Liver (tissue), 9 donors: Measurements from ENCODE around the gene ORAI2. TPM values are rescaled to one million over a fixed set of nuclear protein-coding genes. Genes with fewer than 3 reads are reported as not detected.
A peak's percentile ranks its signal among the peaks of the same experiment; 100 is the strongest.

Experiments
- DNase-seq: peaks from one replicate; pipeline ENCODE4 v3.0.0-alpha.2; 2017; ENCODE audit warnings: low spot score
- H3K27ac ChIP-seq, 2 donors: one replicate each; pipeline ENCODE4 v1.7.0; 2013; ENCODE audit warnings: inconsistent platforms in 2 of 2, low read length in 2 of 2, control low read depth in 1 of 2, low read depth in 1 of 2, mild to moderate bottlenecking in 1 of 2
- H3K27me3 ChIP-seq, 4 donors: one replicate each; pipeline versions ENCODE4 v1.6.1 to v1.7.0; 2013; ENCODE audit warnings: low read length in 3 of 4, inconsistent platforms in 1 of 4, mild to moderate bottlenecking in 1 of 4, moderate library complexity in 1 of 4; ENCODE audit not compliant: control insufficient read depth in 4 of 4, insufficient read depth in 4 of 4
- H3K36me3 ChIP-seq, 4 donors: one replicate each; pipeline versions ENCODE4 v1.6.1 to v1.7.0; 2013; ENCODE audit warnings: low read length in 3 of 4, mild to moderate bottlenecking in 3 of 4, low read depth in 1 of 4, moderate library complexity in 1 of 4; ENCODE audit not compliant: control insufficient read depth in 4 of 4, insufficient read depth in 3 of 4
- H3K4me1 ChIP-seq, 4 donors: one replicate each; pipeline versions ENCODE4 v1.6.1 to v1.7.0; 2013; ENCODE audit warnings: low read length in 3 of 4, mild to moderate bottlenecking in 3 of 4, moderate library complexity in 1 of 4; ENCODE audit not compliant: control insufficient read depth in 4 of 4, insufficient read depth in 4 of 4
- H3K4me3 ChIP-seq, 3 donors: one replicate each; pipeline versions ENCODE4 v1.6.1 to v1.7.0; 2013; ENCODE audit warnings: low read length in 3 of 3, control low read depth in 1 of 3, low read depth in 1 of 3, mild to moderate bottlenecking in 1 of 3
- H3K9ac ChIP-seq, 2 donors: one replicate each; pipeline ENCODE4 v1.7.0; 2013; ENCODE audit warnings: low read length in 2 of 2, mild to moderate bottlenecking in 2 of 2, moderate library complexity in 2 of 2, control low read depth in 1 of 2, low read depth in 1 of 2
- H3K9me3 ChIP-seq, 4 donors: one replicate each; pipeline versions ENCODE4 v1.6.1 to v1.7.0; 2013; ENCODE audit warnings: low read length in 3 of 4; ENCODE audit not compliant: control insufficient read depth in 4 of 4
- CTCF ChIP-seq: fragments of 150-350 bp; IDR thresholded peaks from 2 replicates; pipeline ENCODE4 v1.5.1; 2017; ENCODE audit warnings: improper control_type of control experiment, low read depth, low read length; ENCODE audit not compliant: missing input control
- JUND ChIP-seq, 2 donors: IDR thresholded peaks; 2 replicates each; pipeline ENCODE4 v1.6.1; 2016; ENCODE audit warnings: antibody characterized with exemption in 2 of 2
- MAX ChIP-seq: IDR thresholded peaks from 2 replicates; pipeline ENCODE4 v1.6.1; 2016; ENCODE audit warnings: antibody characterized with exemption
- RAD21 ChIP-seq, 2 donors: IDR thresholded peaks; 2 replicates each; pipeline ENCODE4 v1.6.1; 2016; ENCODE audit warnings: antibody characterized with exemption in 2 of 2, mild to moderate bottlenecking in 2 of 2
- RXRA ChIP-seq, 2 donors: IDR thresholded peaks; 2 replicates each; pipeline ENCODE4 v1.6.1; 2017 to 2018; ENCODE audit warnings: antibody characterized with exemption in 2 of 2, mild to moderate bottlenecking in 1 of 2
- SP1 ChIP-seq: IDR thresholded peaks from 2 replicates; pipeline ENCODE4 v1.6.1; 2018; ENCODE audit warnings: antibody characterized with exemption, mild to moderate bottlenecking
- TAF1 ChIP-seq: conservative IDR thresholded peaks from 2 replicates; pipeline ENCODE4 v1.6.1; 2016; ENCODE audit warnings: antibody characterized with exemption, mild to moderate bottlenecking
- ZBTB33 ChIP-seq: IDR thresholded peaks from 2 replicates; pipeline ENCODE4 v1.6.1; 2016; ENCODE audit warnings: antibody characterized with exemption
- WGBS: extraction: QIAGEN DNeasy Blood & Tissue Kit; methylation state at CpG from one replicate; pipeline ENCODE4 v1.1.7; 2013; 5-methylcytosine and 5-hydroxymethylcytosine counted together
- polyA plus RNA-seq, 2 donors: library from polyadenylated mRNA; stranded (reverse) in 1 of 2; unstranded in 1 of 2; fragments of 200-250 nt in 1 of 2; fragments of >200 nt in 1 of 2; fragmentation: Nextera tagmentation in 1 of 2; extraction: Ambion mirVana in 1 of 2; gene quantifications; one replicate each; pipeline versions ENCODE4 v1.2.1 to v1.2.3, GENCODE V29; 2013 to 2015
- total RNA-seq, 2 donors: library from RNA; depleted of rRNA; stranded (reverse); fragments of >200 nt; gene quantifications; one replicate each; pipeline ENCODE4 v1.2.3, GENCODE V29; 2014
- donor health status: healthy.
- donor health status: healthy.
- donor health status: healthy.
- donor health status: healthy.
- donor health status: healthy.

ORAI2 gene
- total and polyA plus RNA-seq, 4 donors: 1.3 to 10.3 (median 4.8) TPM

- H3K36me3 ChIP-seq: peaks cover 0 to 2% (median 0%) of the 10 kb centered on the region in 4 donors
- no peak overlapping the region for H3K4me3 ChIP-seq
- H3K9me3 ChIP-seq: no peaks in the 10 kb centered on the region
- no peak for TF ChIP-seq JUND (IDR thresholded peaks at IDR 0.05)
- 88% methylated on average over 14 of the region's 14 CpGs for WGBS
- no peaks in the 10 kb centered on the region for H3K4me1 ChIP-seq
- H3K27me3 ChIP-seq: no peaks in the 10 kb centered on the region
- H3K27ac ChIP-seq: no peak overlapping the region
- DNase-seq: no peak
- H3K9ac ChIP-seq: no peak overlapping the region
Observed at GRCh38 chr7:102447311-102447710, 13.9 kb downstream of the ORAI2 start.

GRCh38 chr7:102449136-102449535 lies 15.8 kb downstream of the ORAI2 start:
- Histone ChIP-seq H3K4me1 (no peaks in the 10 kb centered on the region), H3K9me3 (no peaks in the 10 kb centered on the region), H3K27me3 (no peaks in the 10 kb centered on the region), H3K27ac (no peak overlapping the region), H3K4me3 (no peak overlapping the region), H3K36me3 (peaks cover 0 to 2% (median 0%) of the 10 kb centered on the region in 4 donors), H3K9ac (no peak overlapping the region)
- no peak for DNase-seq
- TF ChIP-seq RAD21 (IDR thresholded peaks at IDR 0.05): no peak
- TF ChIP-seq MAX: no peak
- no peak for TF ChIP-seq ZBTB33
- no peak for TF ChIP-seq CTCF
- no peak for TF ChIP-seq RXRA (IDR thresholded peaks at IDR 0.05)
- no peak for TF ChIP-seq TAF1
- TF ChIP-seq SP1: no peak
- 95% methylated on average over 15 of the region's 15 CpGs for WGBS

GRCh38 chr7:102450242-102450641 lies 16.9 kb downstream of the ORAI2 start:
- H3K27ac ChIP-seq: no peak overlapping the region
- no peak overlapping the region for H3K4me3 ChIP-seq
- H3K36me3 ChIP-seq: peaks cover 0 to 2% (median under 1%) of the 10 kb centered on the region in 4 donors
- TF ChIP-seq CTCF: no peak
- TF ChIP-seq RXRA (IDR thresholded peaks at IDR 0.05): no peak
- TF ChIP-seq RAD21 (IDR thresholded peaks at IDR 0.05): peak in 1 of 2 donors; percentile 49
- no peaks in the 10 kb centered on the region for H3K4me1 ChIP-seq
- WGBS: 81% methylated on average over 6 of the region's 6 CpGs
- no peak overlapping the region for H3K9ac ChIP-seq
- no peaks in the 10 kb centered on the region for H3K9me3 ChIP-seq
- DNase-seq: no peak
- H3K27me3 ChIP-seq: no peaks in the 10 kb centered on the region
